Measurements from ENCODE around the gene AP4S1.
"Not testable (repeated sequence)": the region's sequence is repeated elsewhere in the genome, so short reads cannot be mapped to it uniquely, and the experiment has no call there.

The AP4S1 gene

DNA sequence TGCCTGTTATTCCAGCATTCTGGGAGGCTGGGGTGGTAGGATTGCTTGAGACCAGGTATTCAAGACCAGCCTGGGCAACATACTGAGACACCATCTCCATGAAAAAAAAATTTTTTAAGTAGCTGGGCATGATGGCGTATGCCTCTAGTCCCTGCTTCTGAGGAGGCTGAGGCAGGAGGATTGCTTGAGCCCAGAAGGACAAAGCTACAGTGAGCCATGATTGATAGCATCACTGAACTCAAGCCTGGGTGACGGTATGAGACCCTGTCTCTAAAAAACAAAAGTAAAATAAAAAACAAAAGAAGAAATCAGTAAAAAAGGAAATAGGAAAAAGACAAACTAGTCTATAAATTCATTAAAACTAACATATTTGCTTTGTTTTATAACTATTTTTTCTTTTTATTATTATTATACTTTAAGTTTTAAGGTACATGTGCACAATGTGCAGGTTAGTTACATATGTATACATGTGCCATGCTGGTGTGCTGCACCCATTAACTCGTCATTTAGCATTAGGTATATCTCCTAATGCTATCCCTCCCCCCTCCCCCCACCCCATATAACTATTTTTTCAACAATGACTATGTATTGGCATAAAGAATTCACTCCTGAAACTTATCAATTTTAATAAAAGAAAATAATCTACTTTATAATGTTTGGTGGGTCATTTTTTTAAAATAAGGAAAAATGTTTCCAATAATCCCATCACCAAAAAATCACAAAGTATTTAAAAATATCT, 15.4 kb upstream of the AP4S1 start:
- DNase-seq = no peak

DNA sequence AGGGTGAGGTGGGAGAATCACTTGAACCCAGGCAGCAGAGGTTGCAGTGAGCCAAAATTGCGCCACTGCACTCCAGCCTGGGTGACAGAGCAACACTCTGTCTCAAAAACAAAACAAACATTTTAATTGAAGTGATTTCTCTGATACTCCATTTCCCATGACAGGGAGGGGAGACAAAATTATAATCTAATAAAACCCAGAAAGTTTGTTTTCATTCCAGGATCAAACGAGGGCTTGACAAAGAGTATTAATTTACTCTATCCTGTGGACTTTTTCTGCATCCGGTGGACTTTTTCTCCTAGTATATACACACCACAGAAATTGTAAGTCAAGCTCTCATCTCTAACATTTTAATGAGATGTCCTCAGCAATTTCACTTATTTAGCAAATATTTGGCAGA, 14.5 kb upstream of the AP4S1 start:
- DNase-seq = no peak

DNA sequence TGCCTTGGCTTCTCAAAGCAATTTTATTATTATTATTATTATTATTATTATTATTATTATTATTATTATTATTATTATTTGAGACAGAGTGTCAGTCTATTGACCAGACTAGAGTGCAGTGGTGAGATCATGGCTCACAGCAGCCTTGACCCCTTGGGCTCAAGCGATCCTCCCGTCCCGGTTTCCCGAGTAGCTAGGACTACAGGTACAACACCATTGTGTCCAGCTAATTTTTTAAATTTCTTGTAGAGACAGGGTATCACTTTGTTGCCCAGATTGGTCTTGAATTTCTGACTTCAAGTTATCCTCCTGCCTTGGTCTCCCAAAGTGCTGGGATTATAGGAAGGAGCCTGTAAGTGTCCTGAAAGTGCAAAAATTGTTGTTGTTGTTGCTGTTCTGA, 11.6 kb upstream of the AP4S1 start:
- no peak for DNase-seq

DNA sequence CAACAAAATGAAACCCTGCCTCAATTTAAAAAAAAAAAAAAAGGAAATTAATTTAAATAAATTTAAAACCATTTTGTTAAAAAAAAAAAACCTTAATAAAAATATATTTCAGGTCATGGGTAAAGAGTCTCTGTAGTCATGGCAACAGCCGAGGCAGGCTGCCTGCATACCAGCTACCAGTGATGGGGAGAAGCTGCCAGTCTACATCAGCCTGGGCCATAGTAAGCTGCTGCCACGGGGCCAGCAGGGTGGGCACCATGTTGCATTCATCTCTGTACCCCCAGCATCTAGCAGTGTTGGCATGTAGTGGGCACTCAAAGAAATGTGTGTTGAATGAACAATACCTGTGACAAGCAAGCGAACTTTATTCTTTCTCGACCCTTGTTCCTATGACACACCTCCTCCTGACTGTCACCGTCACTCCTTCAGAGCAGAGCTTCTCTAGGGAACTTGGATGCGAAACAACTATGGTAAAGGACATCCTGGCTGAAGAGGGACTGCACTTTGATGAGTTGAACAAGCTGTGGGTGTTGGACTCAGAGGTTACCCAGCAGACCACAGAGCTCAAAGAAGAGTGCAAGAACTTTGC, 7.3 kb upstream of the AP4S1 start:
- DNase-seq = no peak

DNA sequence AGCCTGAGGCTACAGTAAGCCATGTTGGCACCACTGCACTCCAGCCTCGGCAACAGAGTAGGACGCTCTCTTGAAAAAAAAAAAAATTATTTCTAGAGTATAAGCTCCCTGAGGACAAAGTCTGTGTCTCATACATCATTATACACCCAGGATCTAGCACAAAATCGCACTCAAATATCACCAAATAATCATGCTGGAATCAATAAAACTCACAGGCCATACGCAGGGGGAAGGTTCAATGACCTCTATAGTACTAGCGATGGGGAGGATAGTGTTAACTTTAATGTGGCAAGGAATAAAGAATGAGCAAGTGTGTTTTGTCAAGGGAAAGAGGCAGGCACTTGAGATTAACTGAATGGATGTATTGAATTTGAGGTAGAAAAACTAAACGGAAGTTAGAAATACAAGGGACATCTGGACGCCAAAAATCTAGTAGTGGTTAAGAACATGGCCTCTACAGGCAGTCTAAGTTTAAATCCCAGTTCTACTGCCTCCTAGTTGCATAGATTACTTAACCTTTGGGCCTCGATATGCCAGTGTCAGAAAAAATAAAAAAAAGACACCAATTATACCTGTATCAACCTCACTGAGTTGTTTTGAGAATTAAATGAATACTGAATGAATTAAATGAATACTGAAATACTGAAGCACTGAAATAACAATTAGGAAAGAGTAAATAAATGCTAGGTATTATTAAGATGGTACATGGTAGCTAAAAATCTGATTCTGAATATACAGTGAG, 4.4 kb upstream of the AP4S1 start:
- DNase-seq = no peak

DNA sequence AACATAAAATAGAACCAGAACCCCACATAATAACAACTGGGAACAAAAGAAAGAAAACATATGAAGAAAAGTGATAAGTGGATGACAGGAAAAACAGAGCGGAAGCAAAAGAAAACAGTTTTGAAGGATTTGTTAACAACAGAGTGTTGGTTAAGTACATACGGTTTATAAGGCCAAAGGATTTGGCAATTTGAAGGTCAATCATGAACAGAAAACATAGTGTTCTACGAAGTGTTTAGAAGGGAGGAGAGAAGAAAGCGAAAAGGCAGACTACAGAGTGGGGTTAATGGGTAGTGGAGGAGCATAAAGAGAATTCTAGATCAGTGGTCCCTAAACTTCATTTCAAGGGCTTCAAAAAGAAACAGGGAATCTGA, 3.9 kb upstream of the AP4S1 start:
- no peak for DNase-seq

DNA sequence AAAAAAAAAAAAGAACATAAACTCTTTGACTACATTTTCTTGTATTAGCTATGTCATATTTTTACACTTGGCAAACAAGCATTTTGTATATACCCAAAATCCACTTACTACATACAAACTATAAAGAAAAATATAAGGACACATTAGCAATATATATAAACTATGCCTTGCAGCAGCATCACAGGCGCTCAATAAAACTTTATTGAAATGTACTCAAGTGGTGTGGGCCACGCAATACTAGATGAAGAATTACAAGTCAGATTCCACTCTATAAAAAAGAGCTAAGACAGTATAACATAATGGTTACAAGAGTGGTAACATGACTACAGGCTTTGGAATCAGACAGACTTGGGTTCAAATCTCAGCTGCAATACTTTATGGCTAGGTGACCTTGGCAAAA, 3.1 kb upstream of the AP4S1 start:
- no peak for DNase-seq

DNA sequence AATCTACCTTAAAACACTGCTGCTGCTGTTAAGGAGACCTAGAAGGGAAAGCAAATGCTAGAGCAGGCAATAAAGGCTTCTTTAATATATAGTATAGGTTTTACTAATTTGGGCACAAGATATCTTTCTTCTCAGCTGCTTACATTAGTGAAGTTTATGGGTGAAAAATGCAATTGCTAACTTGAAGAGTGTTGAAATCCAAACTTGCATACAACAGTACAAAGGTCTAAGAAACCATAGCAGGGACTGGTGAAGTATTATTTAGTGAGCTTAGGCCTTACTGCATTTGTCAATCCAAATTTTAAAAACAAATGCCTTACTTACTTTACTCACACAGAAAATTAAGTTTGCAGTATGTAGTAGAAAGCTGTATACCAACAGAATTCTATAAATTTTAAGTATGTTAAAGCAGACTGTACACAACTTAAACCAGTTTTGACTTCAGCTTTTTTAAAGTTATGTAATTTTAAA, 1.4 kb upstream of the AP4S1 start:
- DNase-seq = no peak

DNA sequence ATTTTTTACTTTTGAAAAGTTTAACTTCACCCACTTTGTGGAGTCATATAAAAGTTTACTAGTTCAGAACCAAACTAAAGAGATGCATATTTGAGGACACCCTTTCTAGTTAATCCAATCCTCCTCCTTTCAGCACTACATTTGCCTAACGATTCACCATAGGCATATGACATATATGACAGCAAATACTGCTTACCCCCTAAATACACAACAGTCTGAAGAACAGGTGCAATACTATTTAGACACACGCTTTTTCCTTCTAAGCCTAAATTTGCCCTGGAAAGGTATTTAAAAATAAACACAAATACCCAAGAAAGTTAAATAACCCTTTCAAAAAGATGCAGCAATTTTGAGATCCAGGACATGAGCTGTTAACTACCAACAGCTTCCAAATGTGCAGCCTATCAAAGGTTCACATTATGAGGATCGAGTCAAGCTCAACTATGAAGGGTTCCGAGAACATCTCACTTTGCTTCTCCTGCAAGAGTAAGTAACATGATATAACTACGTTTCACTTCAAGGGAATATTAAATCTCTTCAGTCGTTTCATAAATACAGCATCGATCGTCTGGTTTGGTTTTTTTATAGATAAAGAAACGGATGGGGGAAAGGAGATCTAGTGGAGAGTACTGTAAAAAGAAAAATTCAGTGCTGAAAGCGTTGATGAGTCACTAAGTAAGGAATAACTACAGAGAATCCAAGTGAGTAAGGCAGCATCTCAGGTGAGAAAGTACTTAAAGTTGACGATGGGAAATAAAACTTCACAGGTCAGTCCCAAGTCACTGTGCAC, 677 bp upstream of the AP4S1 start:
- no peak for DNase-seq

DNA sequence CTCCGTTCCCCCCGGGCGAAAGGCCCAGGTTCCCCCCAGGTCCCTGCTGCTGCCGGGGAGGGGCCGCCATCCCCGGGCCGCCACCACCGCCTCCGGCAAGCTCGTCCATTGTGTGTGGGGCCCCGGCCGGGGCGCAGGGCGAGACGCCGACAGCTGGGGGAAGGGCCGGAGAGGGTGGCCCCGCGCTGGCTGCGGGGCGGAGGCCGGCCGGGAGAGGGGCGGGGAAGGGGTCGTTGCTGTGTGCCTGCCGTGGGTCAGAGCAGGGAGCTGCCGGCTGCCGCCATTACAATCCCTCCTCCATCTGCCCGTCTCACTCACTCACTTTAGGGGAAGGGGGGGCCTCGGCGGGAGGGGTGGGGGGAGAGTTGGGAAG, 614 bp downstream of the AP4S1 start, which contains the start of gene STRN3:
Gene STRN3, minus strand, starts transcription at position 303 of the 373 bp plus-strand sequence. Its CDS starts 194 bp downstream, at position 109.
- DNase-seq = no peak

DNA sequence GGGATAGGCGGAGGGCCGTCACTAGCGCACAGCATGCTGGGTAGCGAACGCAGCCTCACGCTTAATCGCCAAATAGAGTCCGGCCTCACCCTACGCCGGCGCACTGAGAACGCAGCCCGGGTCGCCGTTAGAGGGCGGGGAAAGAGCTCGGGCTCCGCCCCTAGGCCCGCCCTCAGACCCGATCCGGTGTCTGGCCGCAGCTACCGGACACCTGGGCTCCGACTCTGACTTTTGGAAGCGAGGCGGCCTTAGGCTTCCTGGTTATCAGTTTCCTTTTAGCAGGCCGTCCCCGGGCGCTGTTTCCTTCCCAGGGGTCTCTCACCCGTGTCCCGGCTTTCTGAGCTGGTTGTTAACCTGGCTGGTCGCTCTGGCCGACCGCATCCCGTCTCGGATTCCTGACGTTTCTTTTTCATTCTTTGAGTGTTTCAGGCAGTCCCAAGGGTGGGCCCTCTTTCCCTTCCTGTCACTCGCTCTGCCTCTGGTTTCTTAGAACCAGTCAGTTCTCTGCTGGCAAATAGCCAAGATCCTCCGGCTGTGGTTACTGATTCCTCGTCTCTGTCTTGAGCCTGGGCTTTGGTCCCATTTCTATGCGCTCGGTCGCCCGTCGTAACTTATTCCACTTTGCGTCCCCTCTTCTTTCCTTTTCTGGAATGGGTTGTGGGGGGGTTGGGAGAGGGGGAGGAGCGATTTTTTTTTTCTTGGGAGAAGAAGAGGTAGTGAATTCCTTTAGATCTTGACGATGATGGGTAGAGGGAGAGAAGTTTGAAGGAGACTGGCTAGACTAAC, 1.2 kb downstream of the AP4S1 start:
- DNase-seq = peak; percentile 89

DNA sequence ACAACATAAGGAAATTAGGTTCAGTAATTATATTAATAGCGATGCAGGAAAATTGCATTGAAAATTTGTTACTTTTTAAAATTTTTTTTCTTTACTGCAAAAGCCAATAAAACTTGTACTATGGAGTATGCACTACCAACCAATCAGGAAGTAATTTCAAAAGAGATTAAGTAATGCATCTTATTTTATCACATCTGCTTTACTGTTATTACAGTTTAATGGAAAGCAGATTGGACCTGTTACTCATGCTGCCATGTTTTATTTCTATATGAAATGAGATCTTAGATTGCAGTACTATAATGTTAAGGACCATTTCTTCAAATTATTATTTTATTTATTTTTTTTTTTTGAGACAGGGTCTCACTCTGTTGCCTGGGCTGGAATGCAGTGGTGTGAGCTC, 2.4 kb downstream of the AP4S1 start:
- DNase-seq = no peak

DNA sequence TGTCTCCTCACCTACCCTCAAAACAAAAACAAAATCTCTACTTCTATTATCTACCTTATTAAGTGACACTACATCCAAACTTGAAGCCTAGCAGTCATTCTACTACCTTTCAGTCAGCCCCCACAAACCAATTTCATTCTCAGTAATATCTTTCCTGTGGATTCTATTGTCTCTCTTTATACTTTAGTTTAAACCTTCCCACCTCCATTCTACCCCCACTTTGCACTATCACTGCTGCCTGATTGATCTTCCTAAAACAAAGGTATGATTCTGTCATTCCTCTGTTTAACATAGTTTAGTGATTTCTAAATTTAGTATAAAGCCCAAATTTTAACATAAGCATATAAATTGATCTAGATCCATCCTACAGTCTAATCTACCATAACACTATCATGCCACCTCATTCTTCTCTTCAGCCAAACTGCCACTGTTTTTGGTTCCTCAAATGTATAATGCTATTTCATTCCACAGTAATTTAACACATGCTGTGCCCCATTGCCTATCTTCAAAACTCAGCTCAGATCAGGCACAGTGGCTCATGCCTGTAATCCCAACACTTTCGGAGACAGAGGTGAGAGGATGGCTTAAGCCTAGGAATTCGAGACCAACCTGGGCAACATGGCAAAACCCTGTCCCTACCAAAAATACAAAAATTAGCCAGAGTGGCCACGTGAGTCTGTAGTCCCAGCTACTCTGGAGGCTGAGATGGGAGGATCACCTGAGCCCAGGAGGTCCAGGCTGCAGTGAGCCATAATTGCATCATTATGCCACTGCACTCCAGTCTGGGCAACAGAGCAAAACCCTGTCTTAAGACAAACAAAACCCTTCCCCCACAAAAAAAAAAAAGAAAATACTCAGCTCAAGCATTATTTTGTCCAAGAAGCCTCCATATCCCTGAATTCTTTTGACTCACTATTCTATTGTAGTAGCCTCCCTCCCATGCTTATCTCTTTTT, 3.8 kb downstream of the AP4S1 start:
- no peak for DNase-seq

DNA sequence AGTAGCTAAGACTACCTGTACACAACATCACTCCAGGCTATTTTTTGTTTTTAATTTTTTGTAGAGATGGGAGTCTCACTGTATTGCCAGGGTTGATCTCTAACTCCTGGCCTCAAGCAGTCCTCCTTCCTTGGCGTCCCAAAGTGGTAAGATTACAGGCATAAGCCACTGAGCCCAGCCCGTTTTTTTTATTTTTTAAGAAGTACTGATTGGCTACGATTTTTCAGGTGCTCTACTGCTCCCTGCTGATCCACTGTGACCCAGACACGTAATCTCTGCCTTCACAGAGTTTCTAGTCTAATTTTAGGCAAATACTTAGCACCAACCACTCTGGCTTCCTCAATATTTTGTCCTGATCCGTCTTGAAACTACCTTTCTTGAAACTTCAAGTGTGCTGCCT, 5.0 kb downstream of the AP4S1 start:
- DNase-seq = no peak

DNA sequence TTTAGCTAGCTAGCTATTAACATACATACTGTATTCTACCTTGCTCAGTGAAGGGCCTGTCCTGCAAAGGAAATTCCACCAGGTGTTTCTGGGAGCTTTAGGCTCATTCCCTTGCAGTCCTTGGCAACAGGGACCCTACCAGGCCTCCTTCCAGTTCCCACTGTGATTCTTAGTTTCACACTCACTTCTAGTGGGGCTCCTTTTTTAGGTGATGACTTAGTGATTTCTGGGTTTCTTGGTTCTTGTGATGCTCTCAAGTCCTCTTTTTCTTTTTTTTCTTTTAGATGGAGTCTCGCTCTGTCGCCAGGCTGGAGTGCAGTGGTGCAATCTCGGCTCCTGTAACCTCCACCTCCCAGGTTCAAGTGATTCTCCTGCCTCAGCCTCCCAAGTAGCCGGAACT, 11.1 kb downstream of the AP4S1 start:
- DNase-seq = no peak

DNA sequence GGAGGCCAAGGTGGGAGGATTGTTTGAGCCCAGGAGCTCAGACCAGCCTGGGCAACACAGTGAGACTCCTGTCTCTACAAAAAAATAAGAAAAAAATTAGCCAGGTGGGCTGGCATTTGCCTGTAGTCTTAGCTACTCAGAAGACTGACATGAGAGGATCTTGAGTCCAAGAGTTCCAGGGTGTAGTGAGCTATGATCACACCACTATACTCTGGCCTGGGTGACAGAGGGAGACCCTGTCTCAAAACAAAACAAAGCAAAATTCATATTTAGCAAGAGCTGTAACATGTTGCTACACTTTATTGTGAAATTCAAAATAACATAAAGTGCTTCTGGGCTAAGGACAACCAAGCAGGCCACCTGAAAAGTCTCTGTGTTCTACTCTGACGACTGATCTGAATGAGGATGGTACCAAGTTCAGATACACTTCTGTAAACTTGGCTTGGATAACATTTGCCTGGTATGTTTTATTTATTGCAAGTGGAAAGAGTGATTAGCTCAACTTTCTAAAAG, 12.3 kb downstream of the AP4S1 start:
- no peak for DNase-seq

DNA sequence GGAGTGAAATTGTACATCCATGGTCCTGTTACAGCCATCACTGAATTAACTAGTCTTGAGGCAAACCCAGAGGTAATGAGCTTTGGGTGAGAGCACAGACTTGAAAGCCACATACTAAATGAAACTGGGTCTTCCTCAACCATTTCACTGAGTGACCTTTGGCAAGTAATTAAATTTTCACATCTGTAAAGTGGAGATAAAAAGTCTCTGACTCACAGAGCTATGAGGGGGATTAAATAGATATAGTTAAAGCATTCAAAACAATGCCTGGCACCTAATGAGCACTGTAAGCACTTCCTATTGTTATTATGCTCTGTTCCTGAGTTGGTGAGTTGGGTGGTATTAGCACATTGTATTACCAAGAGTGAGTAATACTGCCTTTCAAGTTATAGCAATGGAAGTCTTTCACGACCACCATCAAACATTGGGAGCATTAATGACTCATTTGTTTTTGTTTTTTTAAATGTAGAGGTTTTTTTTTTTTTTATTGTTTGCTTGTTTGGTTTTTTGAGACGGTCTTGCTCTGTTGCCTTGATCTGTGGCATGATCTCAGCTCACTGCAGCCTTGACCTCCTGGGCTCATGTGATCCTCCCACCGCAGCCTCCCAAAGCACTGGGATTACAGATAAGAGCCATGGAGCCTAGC, 13.2 kb downstream of the AP4S1 start:
- DNase-seq = no peak

DNA sequence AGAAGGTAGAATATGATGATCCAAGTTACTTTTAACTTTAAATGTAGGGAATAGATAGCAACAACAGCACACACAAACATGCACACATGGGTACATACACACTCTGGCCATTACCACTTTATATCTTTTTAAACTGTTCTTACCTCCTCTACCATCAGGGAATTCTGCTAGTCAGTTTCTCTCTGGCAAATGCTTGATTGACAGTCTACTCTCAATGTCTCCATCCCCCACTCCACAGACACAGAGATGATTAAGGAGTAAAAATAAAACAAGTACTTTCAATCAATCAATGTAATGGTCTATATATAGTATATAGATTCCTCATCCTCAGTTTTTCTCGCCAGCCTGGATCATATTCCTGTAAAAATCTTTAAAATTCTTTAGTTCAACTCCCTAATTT, 16.9 kb downstream of the AP4S1 start:
- DNase-seq = no peak

DNA sequence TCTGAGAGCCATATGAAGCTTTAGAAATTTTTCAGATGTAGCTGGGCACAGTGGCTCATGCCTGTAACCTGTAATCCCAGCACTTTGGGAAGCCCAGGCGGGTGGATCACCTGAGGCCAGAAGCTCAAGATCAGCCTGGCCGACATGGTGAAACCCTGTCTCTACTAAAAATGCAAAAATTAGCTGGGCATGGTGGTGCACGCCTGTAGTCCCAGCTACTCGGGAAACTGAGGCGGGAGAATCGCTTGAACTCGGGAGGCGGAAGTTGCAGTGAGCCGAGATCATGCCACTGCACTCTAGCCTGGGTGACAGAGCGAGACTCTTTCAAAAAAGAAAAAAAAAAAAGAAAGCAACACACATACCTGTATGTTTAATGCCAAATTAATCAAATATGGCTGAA, 17.4 kb downstream of the AP4S1 start:
- not testable (repeated sequence) for DNase-seq

DNA sequence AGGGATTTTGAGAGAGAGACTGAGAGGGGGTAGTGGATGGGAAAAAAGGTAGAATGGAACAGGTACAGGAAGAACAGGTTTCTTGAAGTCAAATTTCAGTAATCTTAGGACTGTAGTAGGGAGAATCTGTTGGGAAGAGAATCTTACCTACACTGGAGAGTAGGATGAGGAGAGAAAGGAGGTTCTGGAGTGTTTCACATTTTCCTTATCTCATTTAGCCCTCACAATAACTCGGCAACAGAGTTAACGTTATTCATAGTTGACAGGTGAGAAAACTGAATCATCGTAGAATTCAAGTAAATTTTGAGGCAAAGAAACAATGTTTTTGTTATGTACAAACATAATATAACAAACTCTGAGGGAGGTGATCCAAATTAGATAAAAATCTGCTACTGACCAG, 17.9 kb downstream of the AP4S1 start:
- DNase-seq = no peak

Data from DMS153 (cell line).